ENCODE data around the gene FAM120C. TPM values are rescaled to one million over a fixed set of nuclear protein-coding genes. Genes with fewer than 3 reads are reported as not detected.

FAM120C gene
- total and polyA plus RNA-seq, 2 donors = 4.2 to 6.9 TPM

DNA sequence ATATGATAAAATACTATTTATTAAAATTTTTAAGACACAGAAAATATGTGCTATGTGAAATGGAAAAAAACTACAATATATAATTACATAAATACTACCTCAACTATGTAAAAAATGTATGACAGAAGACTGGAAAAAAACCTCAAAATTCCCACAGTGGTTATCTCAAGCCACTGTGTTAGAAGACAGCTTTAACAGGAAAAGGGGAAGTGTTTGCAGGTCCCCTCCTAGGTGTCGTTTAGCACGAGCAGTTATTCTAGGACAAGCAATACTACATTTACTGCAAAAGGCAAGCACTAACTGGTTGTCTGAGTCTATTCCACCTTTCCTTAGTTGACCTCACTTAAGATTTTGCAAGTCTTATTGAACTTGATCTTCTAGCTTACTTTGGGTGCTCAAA, 93.9 kb downstream of the FAM120C start:
- no peak for DNase-seq (ENCODE audit: low read depth in 6 of 9, low spot score in 9 of 9)
- H3K9me3 ChIP-seq (ENCODE audit: control insufficient read depth in 2 of 2, insufficient read depth in 1 of 2, low read length in 1 of 2) = no peaks in the 10 kb centered on the region
- peaks cover 3 to 4% of the 10 kb centered on the region in 2 donors for H3K36me3 ChIP-seq (ENCODE audit: control insufficient read depth in 2 of 2, insufficient read depth in 2 of 2, low read length in 1 of 2)
- 79% methylated on average over 2 of the region's 2 CpGs for WGBS
- H3K27ac ChIP-seq (ENCODE audit: low read depth in 1 of 2, low read length in 1 of 2) = no peak overlapping the region
- H3K27me3 ChIP-seq (ENCODE audit: control insufficient read depth in 2 of 2, insufficient read depth in 1 of 2, low read length in 1 of 2) = no peaks in the 10 kb centered on the region
- H3K4me1 ChIP-seq (ENCODE audit: control insufficient read depth in 2 of 2, insufficient read depth in 2 of 2, low read length in 2 of 2) = no peaks in the 10 kb centered on the region
- no peak overlapping the region for H3K4me3 ChIP-seq (ENCODE audit: low read length in 2 of 2)

DNA sequence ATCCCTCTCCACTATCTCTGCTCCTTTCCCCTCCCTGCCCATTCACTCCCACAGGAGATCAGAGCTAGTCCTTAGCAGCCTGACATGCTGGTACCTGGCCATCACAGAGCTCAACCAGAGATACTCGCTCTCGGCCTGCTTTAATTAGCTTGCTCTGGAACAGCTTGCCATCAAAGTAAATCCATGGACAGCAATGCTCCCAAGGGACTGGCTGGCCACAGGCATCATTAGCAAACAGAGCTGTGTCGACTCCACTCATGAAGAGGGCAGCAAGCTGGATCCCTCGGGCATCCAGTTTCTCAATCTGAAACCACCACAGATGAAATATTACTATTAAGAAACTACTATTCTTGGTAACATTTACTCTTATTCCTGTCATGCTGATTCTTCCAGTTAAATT, 95.4 kb downstream of the FAM120C start:
- Histone ChIP-seq H3K27me3 (ENCODE audit: control insufficient read depth in 2 of 2, insufficient read depth in 1 of 2, low read length in 1 of 2) (no peaks in the 10 kb centered on the region), H3K27ac (ENCODE audit: low read depth in 1 of 2, low read length in 1 of 2) (no peak overlapping the region), H3K9me3 (ENCODE audit: control insufficient read depth in 2 of 2, insufficient read depth in 1 of 2, low read length in 1 of 2) (no peaks in the 10 kb centered on the region), H3K36me3 (ENCODE audit: control insufficient read depth in 2 of 2, insufficient read depth in 2 of 2, low read length in 1 of 2) (peaks cover 3 to 4% of the 10 kb centered on the region in 2 donors), H3K4me1 (ENCODE audit: control insufficient read depth in 2 of 2, insufficient read depth in 2 of 2, low read length in 2 of 2) (no peaks in the 10 kb centered on the region), H3K4me3 (ENCODE audit: low read length in 2 of 2) (no peak overlapping the region)
- WGBS = 97% methylated on average over 4 of the region's 4 CpGs
- no peak for DNase-seq (ENCODE audit: low read depth in 6 of 9, low spot score in 9 of 9)

DNA sequence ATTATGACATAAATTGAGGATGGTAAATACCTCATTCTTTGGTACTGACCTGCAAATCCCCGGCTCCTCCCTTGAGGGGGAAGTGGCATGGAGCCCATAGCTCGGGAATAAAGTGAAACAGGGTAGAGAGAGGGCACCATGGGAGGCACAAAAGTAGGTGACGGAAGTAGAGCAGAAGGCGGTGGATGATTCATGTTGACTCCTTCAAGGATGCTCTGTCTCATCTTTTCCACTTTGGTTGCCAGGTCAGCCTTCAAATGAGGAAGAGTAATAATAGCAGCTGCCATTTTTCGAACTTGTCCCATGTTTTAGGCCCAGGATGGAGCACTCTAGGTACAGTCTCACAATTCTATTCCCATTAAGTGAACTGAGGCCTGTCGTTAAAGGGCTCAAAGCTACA, 97.4 kb downstream of the FAM120C start:
- Histone ChIP-seq H3K36me3 (ENCODE audit: control insufficient read depth in 2 of 2, insufficient read depth in 2 of 2, low read length in 1 of 2) (peaks cover 3 to 4% of the 10 kb centered on the region in 2 donors), H3K9me3 (ENCODE audit: control insufficient read depth in 2 of 2, insufficient read depth in 1 of 2, low read length in 1 of 2) (no peaks in the 10 kb centered on the region)
- WGBS = 98% methylated on average over 6 of the region's 6 CpGs

DNA sequence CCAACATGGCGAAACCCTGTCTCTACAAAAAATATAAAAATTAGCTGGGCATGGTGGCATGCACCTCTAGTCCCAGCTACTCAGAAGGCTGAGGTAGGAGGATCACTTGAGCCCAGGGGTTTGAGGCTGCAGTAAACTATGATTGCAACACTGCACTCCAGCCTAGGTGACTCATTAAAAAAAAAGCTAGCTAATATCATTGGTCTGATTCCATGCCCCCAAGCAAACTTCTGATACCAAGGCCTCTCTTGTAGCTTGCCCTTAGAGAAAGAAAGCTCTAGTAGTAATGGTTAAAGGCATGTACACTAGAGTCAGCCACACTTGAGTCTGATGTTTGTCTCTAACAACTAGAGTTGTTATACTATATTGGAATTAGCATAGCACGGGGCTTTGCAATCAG, 106.2 kb downstream of the FAM120C start:
- no peak for DNase-seq (ENCODE audit: low read depth in 6 of 9, low spot score in 9 of 9)
- no peak overlapping the region for H3K4me3 ChIP-seq (ENCODE audit: low read length in 2 of 2)
- no peaks in the 10 kb centered on the region for H3K27me3 ChIP-seq (ENCODE audit: control insufficient read depth in 2 of 2, insufficient read depth in 1 of 2, low read length in 1 of 2)
- no peak overlapping the region for H3K27ac ChIP-seq (ENCODE audit: low read depth in 1 of 2, low read length in 1 of 2)
- no peaks in the 10 kb centered on the region for H3K9me3 ChIP-seq (ENCODE audit: control insufficient read depth in 2 of 2, insufficient read depth in 1 of 2, low read length in 1 of 2)
- H3K4me1 ChIP-seq (ENCODE audit: control insufficient read depth in 2 of 2, insufficient read depth in 2 of 2, low read length in 2 of 2) = no peaks in the 10 kb centered on the region
- WGBS = 93% methylated on average over 2 of the region's 2 CpGs
- H3K36me3 ChIP-seq (ENCODE audit: control insufficient read depth in 2 of 2, insufficient read depth in 2 of 2, low read length in 1 of 2) = peaks cover 0 to 3% of the 10 kb centered on the region in 2 donors

More for the DNA sequence above, 97.4 kb downstream of the FAM120C start:
- Histone ChIP-seq H3K27ac (ENCODE audit: low read depth in 1 of 2, low read length in 1 of 2) (no peak overlapping the region), H3K4me1 (ENCODE audit: control insufficient read depth in 2 of 2, insufficient read depth in 2 of 2, low read length in 2 of 2) (no peaks in the 10 kb centered on the region), H3K4me3 (ENCODE audit: low read length in 2 of 2) (no peak overlapping the region), H3K27me3 (ENCODE audit: control insufficient read depth in 2 of 2, insufficient read depth in 1 of 2, low read length in 1 of 2) (no peaks in the 10 kb centered on the region)
- DNase-seq (ENCODE audit: low read depth in 6 of 9, low spot score in 9 of 9) = no peak

- no peaks in the 10 kb centered on the region for H3K4me1 ChIP-seq (ENCODE audit: control insufficient read depth in 2 of 2, insufficient read depth in 2 of 2, low read length in 2 of 2)
- no peak overlapping the region for H3K4me3 ChIP-seq (ENCODE audit: low read length in 2 of 2)
- no peak overlapping the region for H3K27ac ChIP-seq (ENCODE audit: low read depth in 1 of 2, low read length in 1 of 2)
- DNase-seq (ENCODE audit: low read depth in 6 of 9, low spot score in 9 of 9) = no peak
- no peaks in the 10 kb centered on the region for H3K9me3 ChIP-seq (ENCODE audit: control insufficient read depth in 2 of 2, insufficient read depth in 1 of 2, low read length in 1 of 2)
- no peaks in the 10 kb centered on the region for H3K27me3 ChIP-seq (ENCODE audit: control insufficient read depth in 2 of 2, insufficient read depth in 1 of 2, low read length in 1 of 2)
- WGBS = 100% methylated on average over 6 of the region's 6 CpGs
- H3K36me3 ChIP-seq (ENCODE audit: control insufficient read depth in 2 of 2, insufficient read depth in 2 of 2, low read length in 1 of 2) = peaks cover 0 to 5% of the 10 kb centered on the region in 2 donors
Observed at GRCh38 chrX:54074826-54075225, 108.2 kb downstream of the FAM120C start.

- Histone ChIP-seq H3K27me3 (ENCODE audit: control insufficient read depth in 2 of 2, insufficient read depth in 1 of 2, low read length in 1 of 2) (no peaks in the 10 kb centered on the region), H3K4me3 (ENCODE audit: low read length in 2 of 2) (no peak overlapping the region), H3K4me1 (ENCODE audit: control insufficient read depth in 2 of 2, insufficient read depth in 2 of 2, low read length in 2 of 2) (no peaks in the 10 kb centered on the region), H3K27ac (ENCODE audit: low read depth in 1 of 2, low read length in 1 of 2) (no peak overlapping the region), H3K36me3 (ENCODE audit: control insufficient read depth in 2 of 2, insufficient read depth in 2 of 2, low read length in 1 of 2) (peaks cover 0 to 2% of the 10 kb centered on the region in 2 donors), H3K9me3 (ENCODE audit: control insufficient read depth in 2 of 2, insufficient read depth in 1 of 2, low read length in 1 of 2) (no peaks in the 10 kb centered on the region)
- WGBS = 35% methylated on average over 2 of the region's 2 CpGs
- DNase-seq (ENCODE audit: low read depth in 6 of 9, low spot score in 9 of 9) = no peak
Observed at GRCh38 chrX:54067766-54068165, 115.3 kb downstream of the FAM120C start.

GRCh38 chrX:54066841-54067240, 116.2 kb downstream of the FAM120C start:
- no peaks in the 10 kb centered on the region for H3K27me3 ChIP-seq (ENCODE audit: control insufficient read depth in 2 of 2, insufficient read depth in 1 of 2, low read length in 1 of 2)
- H3K4me1 ChIP-seq (ENCODE audit: control insufficient read depth in 2 of 2, insufficient read depth in 2 of 2, low read length in 2 of 2) = no peaks in the 10 kb centered on the region
- no peaks in the 10 kb centered on the region for H3K9me3 ChIP-seq (ENCODE audit: control insufficient read depth in 2 of 2, insufficient read depth in 1 of 2, low read length in 1 of 2)
- no peak overlapping the region for H3K27ac ChIP-seq (ENCODE audit: low read depth in 1 of 2, low read length in 1 of 2)
- H3K4me3 ChIP-seq (ENCODE audit: low read length in 2 of 2) = no peak overlapping the region
- H3K36me3 ChIP-seq (ENCODE audit: control insufficient read depth in 2 of 2, insufficient read depth in 2 of 2, low read length in 1 of 2) = peaks cover 0 to 2% of the 10 kb centered on the region in 2 donors
- DNase-seq (ENCODE audit: low read depth in 6 of 9, low spot score in 9 of 9) = no peak

- WGBS = 95% methylated on average over 3 of the region's 3 CpGs
- no peaks in the 10 kb centered on the region for H3K36me3 ChIP-seq (ENCODE audit: control insufficient read depth in 2 of 2, insufficient read depth in 2 of 2, low read length in 1 of 2)
- H3K27me3 ChIP-seq (ENCODE audit: control insufficient read depth in 2 of 2, insufficient read depth in 1 of 2, low read length in 1 of 2) = no peaks in the 10 kb centered on the region
- no peaks in the 10 kb centered on the region for H3K4me1 ChIP-seq (ENCODE audit: control insufficient read depth in 2 of 2, insufficient read depth in 2 of 2, low read length in 2 of 2)
- H3K4me3 ChIP-seq (ENCODE audit: low read length in 2 of 2) = no peak overlapping the region
- H3K9me3 ChIP-seq (ENCODE audit: control insufficient read depth in 2 of 2, insufficient read depth in 1 of 2, low read length in 1 of 2) = no peaks in the 10 kb centered on the region
- no peak for DNase-seq (ENCODE audit: low read depth in 6 of 9, low spot score in 9 of 9)
- no peak overlapping the region for H3K27ac ChIP-seq (ENCODE audit: low read depth in 1 of 2, low read length in 1 of 2)
Observed at GRCh38 chrX:54064564-54064963, 118.5 kb downstream of the FAM120C start.

DNA sequence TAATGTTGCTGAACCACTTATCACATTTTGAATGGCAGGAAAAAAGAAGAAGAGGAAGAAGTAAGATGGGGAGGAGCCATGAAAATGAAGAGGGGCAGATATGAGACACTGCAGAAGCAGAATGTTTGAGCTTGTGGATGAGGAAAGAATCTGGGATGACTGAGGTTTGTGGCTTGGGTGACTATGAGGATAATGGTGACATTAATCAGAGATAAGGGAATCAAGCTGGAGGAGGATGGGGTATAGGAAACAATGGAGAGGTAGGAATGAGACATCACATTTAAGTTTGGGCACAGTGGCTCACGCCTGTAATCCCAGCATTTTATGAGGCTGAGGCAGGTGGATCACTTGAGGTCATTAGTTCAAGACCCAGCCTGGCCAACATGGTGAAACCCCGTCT, 119.7 kb downstream of the FAM120C start:
- DNase-seq (ENCODE audit: low read depth in 6 of 9, low spot score in 9 of 9) = no peak
- Histone ChIP-seq H3K4me3 (ENCODE audit: low read length in 2 of 2) (no peak overlapping the region), H3K4me1 (ENCODE audit: control insufficient read depth in 2 of 2, insufficient read depth in 2 of 2, low read length in 2 of 2) (no peaks in the 10 kb centered on the region), H3K27ac (ENCODE audit: low read depth in 1 of 2, low read length in 1 of 2) (no peak overlapping the region), H3K27me3 (ENCODE audit: control insufficient read depth in 2 of 2, insufficient read depth in 1 of 2, low read length in 1 of 2) (no peaks in the 10 kb centered on the region), H3K36me3 (ENCODE audit: control insufficient read depth in 2 of 2, insufficient read depth in 2 of 2, low read length in 1 of 2) (no peaks in the 10 kb centered on the region), H3K9me3 (ENCODE audit: control insufficient read depth in 2 of 2, insufficient read depth in 1 of 2, low read length in 1 of 2) (no peaks in the 10 kb centered on the region)
- 98% methylated on average over 2 of the region's 2 CpGs for WGBS

GRCh38 chrX:54049801-54050200, 133.3 kb downstream of the FAM120C start:
- H3K9me3 ChIP-seq (ENCODE audit: control insufficient read depth in 2 of 2, insufficient read depth in 1 of 2, low read length in 1 of 2) = peaks cover 0 to under 1% of the 10 kb centered on the region in 2 donors
- no peak for DNase-seq (ENCODE audit: low read depth in 6 of 9, low spot score in 9 of 9)
- peaks cover 3 to 11% of the 10 kb centered on the region in 2 donors for H3K4me1 ChIP-seq (ENCODE audit: control insufficient read depth in 2 of 2, insufficient read depth in 2 of 2, low read length in 2 of 2)
- WGBS = 83% methylated on average over 3 of the region's 3 CpGs
- no peaks in the 10 kb centered on the region for H3K27me3 ChIP-seq (ENCODE audit: control insufficient read depth in 2 of 2, insufficient read depth in 1 of 2, low read length in 1 of 2)
- no peak overlapping the region for H3K4me3 ChIP-seq (ENCODE audit: low read length in 2 of 2)
- no peak overlapping the region for H3K27ac ChIP-seq (ENCODE audit: low read depth in 1 of 2, low read length in 1 of 2)
- H3K36me3 ChIP-seq (ENCODE audit: control insufficient read depth in 2 of 2, insufficient read depth in 2 of 2, low read length in 1 of 2) = no peaks in the 10 kb centered on the region

All from thymus (tissue), 11 donors.